GM21717 (cell line): ENCODE measurements around the gene PDSS2.

ENCODE experiments used
- ATAC-seq: cut with Tn5 transposase; IDR thresholded peaks from one replicate; pipeline ENCODE4 v1.9.1; 2021; ENCODE audit warnings: mild to moderate bottlenecking, moderate library complexity; ENCODE audit not compliant: unreplicated experiment

The PDSS2 gene

DNA sequence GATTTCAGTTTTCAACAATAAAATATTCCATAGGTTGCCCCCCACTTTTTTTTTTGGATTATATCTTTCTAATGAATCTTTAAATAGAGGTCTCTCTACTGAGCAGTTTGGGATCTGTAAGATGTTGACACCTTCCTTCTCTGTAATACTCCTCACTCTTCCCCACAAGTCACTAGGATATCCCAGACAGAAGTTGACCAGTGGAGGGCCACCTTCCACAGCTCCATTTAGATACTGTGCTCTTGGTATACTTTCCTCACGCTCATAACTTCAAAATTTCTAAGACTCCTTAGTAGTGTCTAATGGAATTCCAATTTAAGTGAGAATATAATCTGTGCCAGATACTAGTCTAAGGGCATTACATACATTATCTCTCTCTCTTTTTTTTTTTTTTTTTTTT, 185.1 kb downstream of the PDSS2 start:
- ATAC-seq: no peak

DNA sequence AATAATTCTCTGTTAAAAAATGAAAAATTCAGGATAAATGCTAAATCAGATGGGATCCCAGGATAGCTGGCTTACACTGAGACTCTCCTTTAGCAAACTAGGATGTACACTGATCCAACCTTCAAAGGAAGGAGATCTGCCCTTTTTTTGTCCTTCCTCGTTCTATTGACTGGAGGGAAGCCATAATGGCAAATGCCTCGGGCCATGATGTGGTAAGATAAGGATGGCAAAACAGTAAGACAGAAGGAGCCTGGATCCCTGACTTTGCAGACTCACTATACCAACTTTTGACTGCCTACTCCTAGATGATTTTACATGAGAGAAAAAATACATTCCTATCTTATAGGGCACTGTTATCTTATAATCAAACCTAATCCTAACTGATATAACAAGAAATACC, 187.1 kb downstream of the PDSS2 start:
- ATAC-seq: no peak

DNA sequence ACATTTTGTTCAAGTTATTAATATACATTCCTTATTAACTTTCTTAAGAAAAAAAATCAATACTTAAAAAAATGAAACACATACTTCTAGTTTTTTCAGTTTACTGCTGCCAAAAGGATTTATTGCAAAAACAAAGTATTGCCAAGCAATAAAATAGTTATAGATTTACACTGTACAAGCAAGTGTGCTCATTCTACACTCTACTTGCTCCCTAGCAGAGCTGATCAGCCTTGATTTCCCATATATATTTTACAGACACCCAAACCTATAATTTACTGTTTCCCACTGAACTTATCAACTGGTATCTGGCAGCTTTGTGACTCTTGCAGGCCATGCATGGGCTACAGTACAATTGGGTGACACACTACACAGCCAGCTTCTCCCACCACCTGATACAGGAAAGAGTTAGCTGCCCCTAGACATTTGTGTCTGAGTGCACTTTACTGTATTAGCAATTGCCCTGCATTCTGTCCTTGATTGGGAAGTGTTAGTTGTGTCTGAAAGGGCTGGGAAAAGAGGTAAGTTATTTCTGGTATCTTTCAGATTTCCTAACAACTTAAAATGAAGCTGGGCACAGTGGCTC, 188.1 kb downstream of the PDSS2 start:
- ATAC-seq: no peak

DNA sequence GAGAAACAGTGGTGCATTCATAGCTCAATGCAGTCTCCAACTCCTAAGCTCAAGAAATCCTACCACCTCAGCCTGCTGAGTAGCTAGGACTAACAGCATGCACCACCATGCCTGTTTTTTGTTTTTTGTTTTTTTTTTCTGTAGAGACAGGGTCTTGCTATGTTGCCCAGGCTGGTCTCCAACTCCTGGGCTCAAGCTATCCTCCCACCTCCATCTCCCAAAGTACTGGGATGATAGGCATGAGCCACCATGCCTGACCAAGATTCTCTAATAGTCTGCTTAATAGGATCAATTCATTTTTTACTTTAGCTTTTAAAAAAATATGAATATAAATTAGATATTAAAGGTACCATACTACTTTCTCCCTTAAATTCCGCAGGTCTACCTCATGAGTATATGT, 191.7 kb downstream of the PDSS2 start:
- no peak for ATAC-seq

DNA sequence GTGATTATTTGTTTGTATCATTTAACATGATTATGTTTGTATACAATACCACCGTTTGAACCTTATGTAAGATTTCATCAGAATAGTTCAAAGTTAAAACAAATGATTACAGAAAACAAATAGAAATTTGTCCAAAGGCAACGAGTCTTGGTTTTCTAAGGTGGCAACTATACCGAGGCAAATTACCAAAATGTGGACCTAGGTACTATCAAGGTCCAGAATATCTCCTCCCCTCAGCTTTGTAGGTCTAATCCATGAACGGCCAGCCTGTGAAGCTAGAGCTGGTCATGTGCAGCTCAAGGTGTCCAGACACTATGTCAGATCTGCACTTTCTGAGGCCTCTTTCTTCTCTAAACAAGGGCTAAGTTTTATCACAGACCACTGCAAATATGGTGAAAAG, 192.4 kb downstream of the PDSS2 start:
- no peak for ATAC-seq

DNA sequence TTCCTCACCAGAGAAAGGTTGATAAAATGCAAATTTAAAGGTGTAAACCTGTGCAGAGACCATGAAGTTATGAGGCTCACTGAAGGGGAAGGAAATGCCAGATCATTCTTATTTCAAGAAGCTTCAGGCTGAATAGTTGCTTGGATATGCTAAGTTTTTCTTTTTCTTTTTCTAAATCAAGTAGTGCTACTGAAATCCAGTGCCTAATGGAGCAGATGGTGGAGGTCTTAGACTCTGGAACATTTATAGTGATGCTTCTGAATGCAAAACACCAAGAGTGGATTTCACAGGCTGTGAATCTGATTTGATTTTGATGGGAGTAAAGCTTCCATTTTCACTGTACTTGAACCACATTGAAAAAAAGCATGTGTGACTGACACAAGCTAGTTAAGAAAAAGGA, 192.8 kb downstream of the PDSS2 start:
- no peak for ATAC-seq

DNA sequence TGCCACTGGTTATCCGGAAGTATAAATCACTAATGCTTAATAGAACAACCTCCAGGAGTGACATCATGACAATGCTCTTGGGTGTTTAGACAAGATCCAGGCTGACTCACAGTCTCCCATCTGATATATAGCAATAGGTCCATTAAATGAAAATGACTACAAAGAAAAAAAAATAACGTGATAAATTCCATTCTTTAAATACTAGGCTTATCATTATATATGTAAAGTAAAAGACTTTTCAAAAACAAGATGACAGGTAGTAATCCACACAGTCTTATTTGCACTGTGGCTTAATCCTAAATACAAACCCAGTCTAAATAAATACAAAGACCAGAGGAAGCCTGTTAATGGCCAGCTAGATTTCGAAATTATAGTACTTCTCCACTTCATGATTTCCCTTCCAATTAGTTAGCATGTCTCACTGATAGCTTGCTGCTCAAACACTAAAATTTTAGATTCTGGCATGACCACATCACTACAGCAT, 195.0 kb downstream of the PDSS2 start:
- no peak for ATAC-seq

DNA sequence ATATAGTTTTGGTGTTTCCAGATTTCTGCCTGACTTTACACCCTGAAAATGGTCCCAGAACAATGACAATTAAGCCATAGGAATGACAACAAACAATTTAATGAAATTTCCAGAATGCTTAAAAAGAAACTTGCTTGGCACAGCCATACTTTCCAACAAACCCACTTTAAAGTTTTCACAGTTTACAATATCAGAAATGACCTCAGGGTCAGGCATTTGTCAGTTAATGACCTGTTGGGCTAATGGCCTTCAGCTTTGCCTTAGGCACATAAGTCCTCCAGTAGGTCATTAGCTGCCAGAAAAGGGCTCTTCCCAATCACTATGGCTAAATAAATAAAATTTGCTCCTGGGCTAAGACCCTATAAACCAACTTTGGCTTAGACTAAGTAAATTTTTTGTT, 199.4 kb downstream of the PDSS2 start:
- ATAC-seq: no peak

DNA sequence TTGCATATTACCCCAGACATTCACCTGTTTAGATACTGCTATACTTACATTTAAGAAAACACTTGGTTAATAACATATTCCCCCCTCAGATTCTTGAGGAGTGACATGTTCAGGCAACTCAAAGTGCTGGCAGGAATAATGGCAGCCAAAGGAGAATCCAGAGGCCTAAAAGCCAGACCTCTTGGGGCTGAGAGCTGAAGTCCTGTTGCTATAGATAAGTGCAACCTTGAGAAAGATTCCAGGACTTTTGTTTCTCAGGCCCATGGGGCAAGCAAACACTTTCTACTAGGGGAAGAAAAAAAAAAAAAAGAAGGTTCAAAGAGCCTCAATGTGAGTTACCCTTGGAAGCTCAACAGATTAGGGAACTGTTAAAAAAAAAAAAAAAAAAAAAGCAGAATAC, 211.2 kb downstream of the PDSS2 start:
- ATAC-seq: no peak

DNA sequence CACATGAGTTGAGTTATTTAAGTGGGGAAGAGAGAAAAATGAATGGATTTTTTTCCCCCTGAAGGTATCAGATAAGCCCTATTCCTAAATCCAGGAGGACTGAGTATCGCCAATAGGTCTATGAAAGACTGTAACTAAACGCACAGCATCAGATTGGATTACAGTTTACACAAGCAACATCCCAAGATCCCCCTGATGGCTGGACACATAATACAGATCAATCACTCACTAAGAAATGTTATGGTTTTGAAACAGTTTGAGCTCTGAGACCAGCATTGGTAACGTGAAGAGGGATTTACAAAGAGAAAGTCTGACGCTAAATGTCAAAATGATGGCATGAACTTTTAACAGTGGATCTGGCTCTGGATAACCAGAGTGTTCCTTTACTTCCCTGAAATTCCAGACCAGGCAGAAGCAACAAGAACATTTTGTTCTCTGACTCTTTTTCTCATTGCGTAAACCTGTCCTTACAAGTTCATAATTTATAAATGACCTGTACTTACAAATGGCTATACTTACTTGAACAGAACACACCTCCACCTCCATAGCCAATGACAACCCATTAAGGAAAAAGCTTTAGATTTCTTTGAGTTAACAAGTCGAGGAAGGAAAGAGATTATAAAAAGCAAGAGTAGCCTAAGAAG, 212.3 kb downstream of the PDSS2 start:
- ATAC-seq: no peak

DNA sequence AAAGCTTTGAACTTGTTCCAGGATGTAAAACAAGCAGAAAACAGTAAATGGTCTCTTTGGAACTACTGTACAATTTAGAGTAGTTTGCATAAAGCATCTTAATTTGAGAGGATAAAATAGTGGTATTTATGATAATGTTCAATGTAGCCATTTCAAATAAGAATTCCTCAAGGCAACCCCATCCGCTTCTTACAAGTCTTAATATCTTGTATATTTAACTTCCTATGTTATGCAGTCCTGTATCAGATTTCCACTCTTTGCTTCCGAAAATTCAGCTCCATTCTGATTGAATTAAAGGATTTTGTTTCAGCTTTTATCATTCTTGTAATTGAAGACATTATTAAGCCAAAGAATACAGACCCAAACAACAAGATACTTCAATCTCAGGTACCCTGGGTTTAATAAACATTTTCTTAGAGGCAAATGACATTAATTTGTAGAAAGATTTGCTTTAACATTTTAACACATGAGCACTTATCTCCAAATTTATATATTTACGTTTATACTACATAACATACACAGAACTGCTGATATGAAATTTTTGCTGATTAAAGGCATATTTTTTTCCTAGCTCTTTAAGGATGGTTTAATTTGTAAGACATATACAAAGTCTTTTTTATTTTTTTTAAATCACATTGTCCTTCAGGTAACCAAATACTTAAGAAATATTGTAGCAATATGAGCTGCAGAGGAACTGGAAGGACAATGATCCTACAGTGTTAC, 213.0 kb downstream of the PDSS2 start:
- ATAC-seq: no peak

DNA sequence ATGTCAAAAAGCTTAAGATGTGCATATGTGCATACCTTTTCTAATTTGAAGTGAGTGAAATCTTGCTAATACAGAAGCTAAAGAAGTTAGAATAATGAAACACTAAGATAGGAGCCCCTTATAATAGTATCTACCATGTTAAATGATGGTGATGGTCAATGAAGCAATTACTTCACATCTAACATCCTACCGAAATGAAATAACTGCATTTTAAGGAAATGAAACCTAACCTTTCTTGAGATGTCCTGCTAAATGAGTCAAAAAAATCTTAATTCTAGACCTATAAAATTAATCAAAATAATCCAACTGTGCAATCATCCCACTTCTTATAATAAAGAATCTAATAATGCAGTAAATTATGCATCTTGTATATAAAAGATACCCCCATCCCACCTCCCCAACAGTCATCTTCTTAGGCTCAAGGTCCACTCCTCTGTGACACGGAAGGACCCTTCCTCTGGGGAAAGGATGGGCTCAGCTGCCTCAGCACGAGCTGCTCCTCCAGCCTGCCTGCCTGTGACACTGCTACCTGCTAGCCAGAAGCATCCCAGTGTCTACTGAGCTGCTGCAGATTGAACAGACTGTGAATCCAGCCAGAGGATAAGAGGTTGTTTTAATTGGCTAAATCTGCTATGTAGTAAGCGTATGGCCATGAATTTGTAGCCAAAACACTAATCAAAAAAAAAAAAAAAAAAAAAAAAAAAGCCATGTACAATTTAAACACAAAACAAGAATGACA, 214.5 kb downstream of the PDSS2 start:
- ATAC-seq: no peak

DNA sequence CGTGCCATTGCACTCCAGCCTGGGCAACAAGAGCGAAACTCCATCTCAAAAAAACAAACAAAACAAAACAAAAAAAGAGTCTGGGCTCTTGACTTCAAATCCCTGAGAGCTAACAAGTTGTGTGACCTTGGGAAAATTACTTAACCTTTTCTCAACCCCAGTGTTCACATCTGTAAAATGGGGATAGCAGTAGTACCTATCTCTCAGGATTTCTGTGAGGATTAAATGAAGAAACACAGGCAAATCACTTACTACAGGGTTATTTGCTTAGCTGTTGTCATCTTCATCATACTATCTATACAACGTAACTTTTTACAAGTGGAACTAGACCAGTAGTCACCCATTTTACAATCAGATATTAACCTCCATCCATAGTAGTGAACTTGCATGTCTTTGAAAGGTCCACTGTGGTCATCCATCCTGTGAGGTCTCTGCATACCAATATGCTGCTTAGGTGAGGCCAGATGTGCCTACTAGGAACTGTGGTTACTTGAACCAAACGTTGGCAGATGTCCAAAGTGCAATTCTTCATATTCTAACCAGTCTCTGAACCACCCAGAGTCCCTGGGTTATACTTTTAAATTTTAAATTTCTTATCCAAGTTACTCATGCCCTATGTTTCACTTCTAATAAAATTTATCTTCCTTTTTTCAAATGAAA, 215.2 kb downstream of the PDSS2 start:
- no peak for ATAC-seq

DNA sequence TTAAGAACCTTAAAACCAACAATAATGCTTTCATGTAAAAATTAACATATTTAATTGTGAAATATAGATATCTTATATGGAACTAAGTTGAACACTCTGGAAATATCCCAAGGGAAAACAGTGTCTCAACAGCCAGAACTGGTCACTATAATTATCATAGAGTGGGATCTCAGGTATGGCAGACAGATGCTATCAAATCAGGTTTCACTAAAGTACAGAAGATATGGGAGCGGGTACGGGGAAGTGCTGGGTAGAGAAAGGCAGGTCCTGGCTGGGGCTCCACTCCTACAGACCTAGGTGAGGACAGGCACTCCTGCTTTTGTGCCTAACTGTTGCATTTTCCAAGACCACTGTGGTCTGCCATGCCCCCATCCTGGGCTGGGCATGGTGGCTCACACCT, 215.9 kb downstream of the PDSS2 start:
- ATAC-seq: no peak

DNA sequence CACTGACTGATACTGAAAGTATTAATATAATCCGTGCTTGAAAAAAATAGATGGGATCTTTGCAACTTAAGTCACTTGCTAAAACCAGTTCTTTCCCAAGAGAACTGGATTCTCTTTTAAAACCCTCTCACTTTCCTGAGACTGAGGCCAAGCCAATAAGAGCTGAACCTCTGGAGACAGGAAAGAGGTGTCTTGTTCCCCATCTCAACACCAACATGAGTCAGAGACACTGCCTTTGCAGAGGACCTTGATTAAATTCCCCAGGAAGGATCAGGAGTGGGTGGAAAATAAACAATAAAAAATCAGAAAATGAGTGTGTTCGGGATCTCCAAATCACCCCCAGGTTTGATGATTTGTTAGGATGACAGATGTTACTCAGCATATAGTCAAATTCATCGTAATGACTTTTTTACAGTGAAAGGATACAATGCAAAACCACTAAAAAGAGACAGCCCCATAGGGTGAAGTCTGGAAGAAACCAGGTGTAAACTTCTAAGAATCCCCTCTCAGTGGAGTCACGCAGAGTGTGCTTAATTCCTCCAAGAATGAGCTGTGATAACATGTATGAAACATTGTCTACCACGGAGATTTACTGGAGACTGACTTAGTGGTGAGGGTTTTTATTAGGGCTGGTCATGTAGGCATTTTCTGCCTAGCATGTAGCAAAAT, 221.2 kb downstream of the PDSS2 start:
- no peak for ATAC-seq

DNA sequence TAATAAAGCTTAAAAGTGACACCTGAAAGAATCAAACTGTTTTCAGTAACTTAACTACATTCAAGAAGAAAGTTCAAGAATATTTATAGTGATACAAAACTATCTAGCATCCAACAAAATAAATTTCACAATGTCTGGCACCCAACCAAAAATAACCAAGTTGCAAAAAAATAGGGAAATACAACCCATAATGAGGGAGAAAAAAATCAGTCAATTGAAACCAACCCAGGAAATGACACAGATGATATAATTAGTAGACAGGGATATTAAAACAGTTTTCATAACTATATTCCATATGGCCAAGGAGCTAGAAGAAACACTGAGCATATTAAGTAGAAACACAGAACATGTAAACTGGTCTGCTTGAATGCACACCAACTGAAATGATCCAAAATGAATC, 223.9 kb downstream of the PDSS2 start:
- no peak for ATAC-seq

DNA sequence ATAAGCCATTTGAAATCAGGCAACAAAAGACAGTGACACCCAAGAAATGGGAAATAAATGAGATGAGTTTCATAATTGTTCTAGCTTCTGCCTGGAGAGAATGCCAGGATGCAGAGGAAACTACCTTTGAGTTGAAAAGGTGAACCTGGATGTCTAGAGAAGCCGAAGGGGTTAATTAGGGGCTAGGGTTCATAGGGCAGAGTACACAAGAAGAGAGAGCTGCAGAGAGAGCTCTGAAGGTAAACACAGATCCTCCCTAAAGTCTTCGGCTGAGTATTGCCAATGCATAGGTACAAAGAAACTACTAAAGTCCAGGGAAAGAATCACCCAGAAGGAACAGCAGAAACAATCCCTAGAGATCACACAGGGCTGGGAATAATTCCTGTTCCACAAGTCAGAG, 224.4 kb downstream of the PDSS2 start:
- no peak for ATAC-seq

DNA sequence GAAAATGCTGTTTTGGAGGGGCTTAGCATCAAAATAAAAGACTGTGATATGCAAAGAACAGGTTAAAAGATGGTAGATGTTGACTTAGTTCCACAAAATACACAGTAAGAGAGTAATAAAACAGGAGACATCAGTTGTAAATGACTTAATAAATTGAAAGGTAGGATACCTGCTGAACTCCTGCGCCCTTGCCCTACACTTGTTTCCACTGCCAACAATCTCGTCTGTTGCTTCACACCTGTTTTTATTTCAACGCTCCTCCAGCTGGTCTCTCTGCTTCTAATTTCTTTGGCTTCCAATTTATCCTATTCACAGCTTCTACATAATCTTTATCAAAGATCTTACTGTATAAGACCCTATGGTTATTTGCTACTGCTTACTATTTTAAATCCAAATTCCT, 228.1 kb downstream of the PDSS2 start:
- ATAC-seq: no peak

DNA sequence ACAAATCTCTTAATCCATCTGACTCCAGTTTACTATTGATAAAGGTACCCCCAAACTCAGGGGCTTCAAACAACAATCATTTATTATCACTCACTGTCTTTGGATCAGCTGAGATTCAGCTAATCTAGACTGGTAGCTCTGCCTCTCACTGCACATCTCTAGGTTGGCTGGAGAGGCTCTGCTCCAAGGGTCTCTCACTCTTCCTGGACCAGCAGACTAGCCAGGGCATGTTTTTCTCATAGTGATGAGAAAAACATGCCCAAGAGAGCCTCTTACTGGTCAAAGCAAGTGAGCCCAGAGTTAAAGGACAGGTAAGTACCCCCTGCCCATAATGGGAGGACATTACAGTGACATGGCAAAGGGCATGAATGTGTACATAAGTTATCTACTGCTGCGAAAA, 228.9 kb downstream of the PDSS2 start:
- no peak for ATAC-seq

DNA sequence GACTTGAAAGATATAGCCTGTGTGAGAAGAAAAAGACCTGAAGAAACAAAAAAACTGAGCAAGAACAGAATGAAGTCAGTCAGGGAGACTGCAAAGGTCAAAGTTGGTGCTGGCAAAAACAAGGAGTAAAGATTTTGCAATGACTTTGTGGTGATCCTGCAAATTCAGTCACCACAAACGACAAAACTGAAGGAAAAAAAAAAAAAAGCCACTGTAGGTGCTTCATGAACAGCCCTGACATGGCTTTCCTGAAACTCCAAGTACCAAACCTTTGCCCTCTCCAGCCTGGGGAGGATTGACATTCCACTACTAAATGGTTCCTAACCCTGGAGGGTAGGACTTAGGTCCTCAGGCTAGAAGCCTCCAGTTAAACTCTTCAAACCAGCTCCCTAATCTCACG, 229.3 kb downstream of the PDSS2 start:
- no peak for ATAC-seq

DNA sequence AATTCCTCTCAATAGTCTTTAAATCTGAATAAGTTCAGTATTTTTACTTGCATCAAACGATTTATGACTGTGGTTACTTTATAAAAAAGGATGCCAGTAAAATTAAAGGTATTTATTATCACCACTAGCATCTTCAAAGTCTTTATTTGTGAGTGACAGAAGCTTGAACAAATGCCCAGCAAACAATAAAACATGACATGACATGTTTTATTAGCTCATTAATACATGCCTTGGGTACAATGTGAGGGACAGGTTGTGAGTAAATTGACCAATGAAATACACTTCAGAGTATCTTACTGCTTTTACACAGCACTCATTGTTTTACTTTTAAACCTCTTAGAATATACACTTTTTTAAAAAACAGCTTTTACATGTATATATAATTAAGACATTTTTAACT, 230.6 kb downstream of the PDSS2 start:
- no peak for ATAC-seq
